H1 (cell line): ENCODE data around the gene CDC42EP5. TPM values are rescaled to one million over a fixed set of nuclear protein-coding genes. Genes with fewer than 3 reads are reported as not detected.

Source experiments
- ATF3 ChIP-seq: IDR thresholded peaks from 2 replicates; pipeline ENCODE4 v1.6.1; 2011; ENCODE audit warnings: low read depth, mild to moderate bottlenecking, low read length; ENCODE audit not compliant: insufficient read depth
- GABPA ChIP-seq: IDR thresholded peaks from 2 replicates; pipeline ENCODE4 v1.6.1; 2011; ENCODE audit warnings: mild to moderate bottlenecking, low read length, moderate library complexity, borderline replicate concordance; ENCODE audit not compliant: insufficient read depth
- PHF8 ChIP-seq: fragments of 200-600 bp; sonication (generic); conservative IDR thresholded peaks from 2 replicates; pipeline ENCODE4 v1.7.1; 2012; ENCODE audit warnings: low read depth, mild to moderate bottlenecking, inconsistent platforms, low read length, moderate library complexity
- POLR2AphosphoS5 ChIP-seq: IDR thresholded peaks from 2 replicates; pipeline ENCODE4 v1.6.1; 2011; ENCODE audit warnings: low read depth, low read length
- polyA plus RNA-seq, 7 experiments: library from polyadenylated mRNA; depleted of rRNA in 3 of 7; stranded (reverse) in 5 of 7; unstranded in 2 of 7; fragments of >200 nt in 5 of 7; fragments of 200-250 nt in 2 of 7; gene quantifications; 1 replicate in 5 of 7; 2 replicates in 1 of 7; 4 replicates in 1 of 7; pipeline versions ENCODE4 v1.2.1 to v1.2.3, GENCODE V29; 2011 to 2013; ENCODE audit warnings: missing spikeins in 2 of 7, mixed read lengths in 2 of 7
- total RNA-seq: library from RNA; stranded (reverse); fragmentation: NEBNext Ultra II Directional; extraction: Animal tissue kit (Norgen Biotek cat#: 25700); gene quantifications from 2 replicates; pipeline ENCODE4 v1.2.1, GENCODE V29; 2021

CDC42EP5 gene
- total and polyA plus RNA-seq, 2 of the 8 experiments (the other 6 are each of a cell fraction or from before 2014, with no cell fraction given) = 1.8 to 2.1 TPM

- TF ChIP-seq ATF3 (no peak), PHF8 (no peak), POLR2AphosphoS5 (0 out of 2 replicates have a peak, but pooled peaks have one; percentile 37), GABPA (no peak)
Observed at GRCh38 chr19:54430306-54431254, 42.5 kb downstream of the CDC42EP5 start (continued).
